Panc1 (cell line): ENCODE data around the gene LATS1.

ENCODE experiments used
- POLR2AphosphoS5 ChIP-seq: IDR thresholded peaks from 2 replicates; pipeline ENCODE4 v1.6.1; 2012; ENCODE audit warnings: mild to moderate bottlenecking, low read depth, low read length, moderate library complexity
- TF ChIP-seq, protein P1 (sequence below): fragments of 450-650 bp; IDR thresholded peaks from 2 replicates; pipeline ENCODE4 v1.5.1; 2017; ENCODE audit warnings: mild to moderate bottlenecking

DNA sequence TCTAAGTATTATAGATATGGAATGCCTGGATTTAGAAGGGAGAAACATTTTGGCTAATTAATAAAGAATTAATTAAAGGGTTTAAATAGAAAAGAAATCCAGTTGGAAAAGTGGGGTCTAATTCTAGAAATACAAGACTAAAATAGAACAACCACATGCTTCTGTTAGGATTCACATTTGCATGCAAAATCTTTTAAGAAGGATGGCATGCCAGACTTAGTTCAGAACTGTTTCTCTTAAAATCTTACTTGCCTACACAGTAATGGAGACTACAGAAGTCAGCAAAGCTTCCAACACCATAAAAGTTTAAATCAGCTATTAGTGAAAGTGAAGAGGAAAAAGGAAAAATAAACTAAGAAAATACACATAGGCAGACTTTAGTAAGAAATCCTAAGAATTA lies 36.7 kb downstream of the LATS1 start:
- TF ChIP-seq, protein P1, sequence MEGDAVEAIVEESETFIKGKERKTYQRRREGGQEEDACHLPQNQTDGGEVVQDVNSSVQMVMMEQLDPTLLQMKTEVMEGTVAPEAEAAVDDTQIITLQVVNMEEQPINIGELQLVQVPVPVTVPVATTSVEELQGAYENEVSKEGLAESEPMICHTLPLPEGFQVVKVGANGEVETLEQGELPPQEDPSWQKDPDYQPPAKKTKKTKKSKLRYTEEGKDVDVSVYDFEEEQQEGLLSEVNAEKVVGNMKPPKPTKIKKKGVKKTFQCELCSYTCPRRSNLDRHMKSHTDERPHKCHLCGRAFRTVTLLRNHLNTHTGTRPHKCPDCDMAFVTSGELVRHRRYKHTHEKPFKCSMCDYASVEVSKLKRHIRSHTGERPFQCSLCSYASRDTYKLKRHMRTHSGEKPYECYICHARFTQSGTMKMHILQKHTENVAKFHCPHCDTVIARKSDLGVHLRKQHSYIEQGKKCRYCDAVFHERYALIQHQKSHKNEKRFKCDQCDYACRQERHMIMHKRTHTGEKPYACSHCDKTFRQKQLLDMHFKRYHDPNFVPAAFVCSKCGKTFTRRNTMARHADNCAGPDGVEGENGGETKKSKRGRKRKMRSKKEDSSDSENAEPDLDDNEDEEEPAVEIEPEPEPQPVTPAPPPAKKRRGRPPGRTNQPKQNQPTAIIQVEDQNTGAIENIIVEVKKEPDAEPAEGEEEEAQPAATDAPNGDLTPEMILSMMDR: no peak
- no peak for TF ChIP-seq POLR2AphosphoS5
